Erythroblast (primary cell): ENCODE measurements around the gene PRSS38.

Experiments
- GATA1 ChIP-seq: IDR thresholded peaks from 2 replicates; pipeline ENCODE4 v1.6.1; 2011; ENCODE audit warnings: low read depth, mild to moderate bottlenecking, control low read depth, low read length, moderate library complexity
- POLR2A ChIP-seq: IDR thresholded peaks from 2 replicates; pipeline ENCODE4 v1.6.1; 2011; ENCODE audit warnings: mild to moderate bottlenecking, low read length

GRCh38 chr1:227793948-227794816 is 21.3 kb upstream of the PRSS38 start:
- TF ChIP-seq POLR2A (no peak), GATA1 (no peak)
